K562 (cell line): ENCODE results near the gene CIB1. TPM values are rescaled to one million over a fixed set of nuclear protein-coding genes. Genes with fewer than 3 reads are reported as not detected.

Experiments
- ATAC-seq: fragments of 200-7000 bp; cut with Tn5 transposase; 3 replicates; pipeline ENCODE4 v1.9.1; 2020; ENCODE audit warnings: moderate library complexity
- BruUV-seq: library from RNA; stranded (reverse); fragments of 400-500 nt; replicated peaks from 2 replicates; lab custom pipeline; 2021; lab: Mats Ljungman, UMichigan
- CTCF ChIA-PET: fragments of 300-600 bp; formaldehyde crosslinking; extraction: SDS; loops from one replicate; lab custom pipeline; 2021; ENCODE audit warnings: low intra/inter-chr PET ratio; lab: Yijun Ruan, JAX
- POLR2A ChIA-PET: fragments of 300-600, 350-650 bp; sonication (Branson Sonifier 250); formaldehyde crosslinking; extraction: SDS; loops from one replicate; lab custom pipeline; 2021; ENCODE audit warnings: antibody characterized with exemption, inconsistent platforms; lab: Yijun Ruan, JAX
- DNase-seq, 4 experiments: peaks; one replicate each; pipeline versions ENCODE4 v3.0.0 to v3.0.0-alpha.2; 2011 to 2018; ENCODE audit warnings: low spot score in 3 of 4, mixed read lengths in 3 of 4; ENCODE audit errors: extremely low read depth in 1 of 4
- FAIRE-seq: peaks from 2 replicates; lab custom pipeline; 2011; peaks lifted over from hg19 to GRCh38; lab: Jason Lieb, UNC
- H2AFZ ChIP-seq: 2 replicates; pipeline ENCODE4 v1.6.0; 2011; ENCODE audit warnings: low read depth, low read length, control low read depth, inconsistent platforms
- H3K27ac ChIP-seq: fragments of 200-600 bp; 3 replicates; pipeline ENCODE4 v1.8.0; 2011; ENCODE audit warnings: low read depth, mild to moderate bottlenecking, control low read depth, inconsistent platforms, low read length, moderate library complexity, mixed read lengths; ENCODE audit errors: extremely low read depth
- H3K27me3 ChIP-seq, 2 experiments: fragments of 300-600 bp in 1 of 2; 2 replicates in 1 of 2; 3 replicates in 1 of 2; pipeline versions ENCODE4 v1.6.0 to v1.8.0; 2011; ENCODE audit warnings: inconsistent platforms in 2 of 2, low read length in 2 of 2, mild to moderate bottlenecking in 1 of 2, mixed read lengths in 1 of 2, moderate library complexity in 1 of 2; ENCODE audit not compliant: control insufficient read depth in 2 of 2, insufficient read depth in 2 of 2
- H3K36me3 ChIP-seq: fragments of 300-600 bp; 3 replicates; pipeline ENCODE4 v1.8.0; 2011; ENCODE audit warnings: mild to moderate bottlenecking, low read length, inconsistent platforms; ENCODE audit not compliant: control insufficient read depth, insufficient read depth
- H3K4me1 ChIP-seq, 2 experiments: fragments of 200-600 bp in 1 of 2; replicated peaks in 1 of 2; 2 replicates in 1 of 2; 3 replicates in 1 of 2; pipeline versions ENCODE4 v1.5.1 to v1.8.0; 2011; ENCODE audit warnings: inconsistent platforms in 2 of 2, low read length in 2 of 2, mild to moderate bottlenecking in 1 of 2, mixed read lengths in 1 of 2, moderate library complexity in 1 of 2; ENCODE audit not compliant: control insufficient read depth in 2 of 2, insufficient read depth in 2 of 2
- H3K4me2 ChIP-seq: 2 replicates; pipeline ENCODE4 v1.6.1; 2011; ENCODE audit warnings: low read length, control low read depth, inconsistent platforms, mixed read lengths; ENCODE audit not compliant: insufficient read depth
- H3K4me3 ChIP-seq: fragments of 200-600 bp; sonication (generic), shearing (Covaris generic); 2 replicates; pipeline ENCODE4 v1.5.1; 2016; ENCODE audit warnings: control low read depth, inconsistent platforms
- H3K79me2 ChIP-seq: fragments of 200-600 bp; 3 replicates; pipeline ENCODE4 v1.8.0; 2011; ENCODE audit warnings: low read length, inconsistent platforms; ENCODE audit not compliant: control insufficient read depth, insufficient read depth
- H3K9ac ChIP-seq, 2 experiments: 2 replicates each; pipeline versions ENCODE4 v1.6.0 to v1.6.1; 2011; ENCODE audit warnings: low read depth in 2 of 2, low read length in 2 of 2, control low read depth in 1 of 2, inconsistent platforms in 1 of 2, mild to moderate bottlenecking in 1 of 2, mixed read lengths in 1 of 2; ENCODE audit not compliant: insufficient read depth in 1 of 2
- H3K9me1 ChIP-seq: one replicate; pipeline ENCODE4 v1.6.0; 2011; ENCODE audit warnings: inconsistent platforms, mild to moderate bottlenecking, low read length, moderate library complexity; ENCODE audit not compliant: control insufficient read depth, insufficient read depth
- H3K9me3 ChIP-seq: replicated peaks from 2 replicates; pipeline ENCODE4 v1.5.1; 2011; ENCODE audit warnings: low read depth, low read length, inconsistent platforms; ENCODE audit not compliant: control insufficient read depth, insufficient read depth
- H4K20me1 ChIP-seq: replicated peaks from 2 replicates; pipeline ENCODE4 v1.6.1; 2011; ENCODE audit warnings: low read length, inconsistent platforms, mixed read lengths; ENCODE audit not compliant: control insufficient read depth, insufficient read depth
- ARID1B ChIP-seq: fragments of 450-650 bp; IDR thresholded peaks from 2 replicates; pipeline ENCODE4 v1.6.1; 2016; ENCODE audit warnings: antibody characterized with exemption, mild to moderate bottlenecking, inconsistent platforms
- CBFA2T3 ChIP-seq: fragments of 450-650 bp; IDR thresholded peaks from 2 replicates; pipeline ENCODE4 v1.6.1; 2017
- CBX5 ChIP-seq: IDR thresholded peaks from 2 replicates; pipeline ENCODE4 v1.6.1; 2014; ENCODE audit warnings: low read depth, borderline replicate concordance
- KLF10 ChIP-seq: fragments of 250-450 bp; sonication (Bioruptor Pico); IDR thresholded peaks from 2 replicates; pipeline ENCODE4 v1.6.1; 2021; ENCODE audit warnings: matching md5 sums
- MAX ChIP-seq: sonication (generic); formaldehyde crosslinking; IDR thresholded peaks from 2 replicates; pipeline ENCODE4 v1.9.0; 2022; ENCODE audit warnings: mild to moderate bottlenecking, missing genetic modification reagents
- MEIS2 ChIP-seq: fragments of 450-650 bp; IDR thresholded peaks from 2 replicates; pipeline ENCODE4 v1.6.1; 2014; ENCODE audit warnings: mild to moderate bottlenecking; ENCODE audit not compliant: partially characterized antibody
- MNT ChIP-seq, 2 experiments: fragments of 450-650 bp; conservative IDR thresholded peaks; 2 replicates each; pipeline ENCODE4 v1.6.1; 2017; ENCODE audit warnings: mild to moderate bottlenecking in 2 of 2, moderate library complexity in 2 of 2
- MTA2 ChIP-seq: fragments of 450-650 bp; IDR thresholded peaks from 2 replicates; pipeline ENCODE4 v1.6.1; 2016; ENCODE audit warnings: low read depth
- NR2C2 ChIP-seq, 2 experiments: fragments of 200-800 bp in 1 of 2; sonication (Bioruptor generic) in 1 of 2; sonication (generic) in 1 of 2; formaldehyde crosslinking in 1 of 2; IDR thresholded peaks; 2 replicates each; pipeline versions ENCODE4 v1.6.1 to v1.8.0; 2016 to 2022; ENCODE audit warnings: mild to moderate bottlenecking in 1 of 2, missing compliant biosample characterization in 1 of 2, missing genetic modification characterization in 1 of 2, missing genetic modification reagents in 1 of 2
- RFX1 ChIP-seq: fragments of 450-650 bp; IDR thresholded peaks from 2 replicates; pipeline ENCODE4 v1.6.1; 2016; ENCODE audit warnings: mild to moderate bottlenecking, moderate library complexity
- STAT5A ChIP-seq: IDR thresholded peaks from 2 replicates; pipeline ENCODE4 v1.6.1; 2012; ENCODE audit warnings: low read length, inconsistent platforms, borderline replicate concordance
- TCF3 ChIP-seq: sonication (generic); formaldehyde crosslinking; IDR thresholded peaks from 2 replicates; pipeline ENCODE4 v1.4.0; 2020; ENCODE audit warnings: mild to moderate bottlenecking, missing genetic modification reagents
- TFAM ChIP-seq: fragments of 250-450 bp; sonication (Bioruptor Pico); conservative IDR thresholded peaks from 2 replicates; pipeline ENCODE4 v1.5.0; 2021; ENCODE audit warnings: mild to moderate bottlenecking, moderate library complexity
- YY1 ChIP-seq, 3 experiments: IDR thresholded peaks; 2 replicates each; pipeline ENCODE4 v1.6.1; 2011; ENCODE audit warnings: low read length in 2 of 3, mild to moderate bottlenecking in 2 of 3, moderate library complexity in 2 of 3, borderline replicate concordance in 1 of 3, control low read depth in 1 of 3, low read depth in 1 of 3; ENCODE audit not compliant: insufficient read depth in 3 of 3, insufficient replicate concordance in 2 of 3, control insufficient read depth in 1 of 3, insufficient read length in 1 of 3; ENCODE audit errors: extremely low read depth in 1 of 3
- ZBTB7A ChIP-seq: IDR thresholded peaks from 2 replicates; pipeline ENCODE4 v1.6.1; 2011; ENCODE audit warnings: low read depth, mild to moderate bottlenecking, low read length, moderate library complexity, borderline replicate concordance; ENCODE audit not compliant: control insufficient read depth
- ZNF280B ChIP-seq: fragments of 250-450 bp; sonication (Bioruptor Pico); IDR thresholded peaks from 2 replicates; pipeline ENCODE4 v1.5.1; 2021; ENCODE audit warnings: mild to moderate bottlenecking
- ZNF778 ChIP-seq: fragments of 450-650 bp; formaldehyde crosslinking; IDR thresholded peaks from 2 replicates; pipeline ENCODE4 v1.4.0; 2020; ENCODE audit warnings: mild to moderate bottlenecking, moderate library complexity
- WGBS: fragments of 100-300 bp; shearing (Covaris generic); methylation state at CpG from one replicate; pipeline ENCODE4 v1.1.6; 2016; ENCODE audit warnings: low coverage, mixed read lengths; ENCODE audit not compliant: insufficient coverage; ENCODE audit errors: missing lambda C conversion rate; 5-methylcytosine and 5-hydroxymethylcytosine counted together
- in situ Hi-C: fragments of 300-500 bp; cut with MboI; formaldehyde crosslinking; loops from 4 replicates; pipeline ENCODE4 v1.15.0; 2018; ENCODE audit warnings: inconsistent platforms, mixed read lengths
- intact Hi-C: fragments of 100-400 bp; cut with micrococcal nuclease; formaldehyde crosslinking; loops from 2 replicates; pipeline ENCODE4 v1.14.2; 2022
- polyA plus RNA-seq, 8 experiments: library from polyadenylated mRNA; depleted of rRNA in 4 of 8; stranded (reverse) in 5 of 8; unstranded in 3 of 8; fragments of >200 nt; fragmentation: Nextera tagmentation in 2 of 8; fragmentation: Illumina TruSeq in 1 of 8; extraction: Ambion mirVana in 2 of 8; extraction: Trizol in 1 of 8; gene quantifications; 2 replicates each; pipeline versions ENCODE4 v1.2.1 to v1.2.3, GENCODE V29; 2011 to 2014; ENCODE audit warnings: inconsistent platforms in 1 of 8, missing spikeins in 1 of 8
- total RNA-seq, 7 experiments: library from RNA; depleted of rRNA in 6 of 7; stranded (reverse); fragments of >200 nt in 6 of 7; fragmentation: Illumina TruSeq in 2 of 7; extraction: Trizol in 2 of 7; gene quantifications; 2 replicates each; pipeline versions ENCODE4 v1.2.1 to v1.2.3, GENCODE V29; 2011 to 2021; ENCODE audit warnings: low replicate concordance in 1 of 7

The CIB1 gene
- total and polyA plus RNA-seq, 9 of the 15 experiments (the other 6 are each of a cell fraction or from before 2014, with no cell fraction given): 14.9 to 136 (median 64.5) TPM

GRCh38 chr15:90189781-90190467 is 43.8 kb downstream of the CIB1 start:
- Histone ChIP-seq H3K27me3 (no peaks in the 10 kb centered on the region), H3K4me2 (peak overlapping the region; percentile 60), H3K4me3 (0 out of 2 replicates have a peak overlapping the region, but pooled peaks have one; percentile 7), H3K79me2 (peaks cover 80% of the 10 kb centered on the region), H3K9ac (peak overlapping the region; percentile 49 to 80; a peak in 3 of 4 replicates), H3K27ac (peak overlapping the region; percentile 45; the same call in 2 of the 3 replicates), H3K9me3 (no peaks in the 10 kb centered on the region), H4K20me1 (0 out of 2 replicates have a peak, but pooled peaks cover 4% of the 10 kb centered on the region), H3K4me1 (peaks cover 48% of the 10 kb centered on the region in 2 experiments), H3K9me1 (no peaks in the 10 kb centered on the region), H3K36me3 (peaks cover 31% of the 10 kb centered on the region; the same call in 2 of the 3 replicates), H2AFZ (no peak overlapping the region)
- ATAC-seq (peak; percentile 29), FAIRE-seq (peak; percentile 54), DNase-seq (peak; percentile 34 to 79 (median 46))
- in situ Hi-C loops: no loop called here
- ChIA-PET CTCF (no interaction called here), POLR2A (interaction anchor here (0.7 to 3.7 kb wide), 3 partner anchors 11 to 548 kb away, joined by 3 to 24 read pairs (median 4); partner anchors contain the start of genes SEMA4B and TTLL13)
- 25% methylated on average over 10 of the region's 10 CpGs for WGBS
- intact Hi-C loops: no loop called here
- no TSS peak for BruUV-seq
- TF ChIP-seq RFX1 (no peak), CBFA2T3 (peak; percentile 41), CBX5 (no peak), MNT (conservative IDR thresholded peaks at IDR 0.05) (0 out of 4 replicates have a peak, but pooled peaks of 1 of the 2 experiments have one; percentile 25), NR2C2 (CRISPR knock-in tag; IDR thresholded peaks at IDR 0.05) (no peak), NR2C2 (tag; IDR thresholded peaks at IDR 0.05) (0 out of 2 replicates have a peak, but pooled peaks have one; percentile 12), TFAM (no peak), ZBTB7A (peak; percentile 82; the same call in 1 of the 2 replicates), STAT5A (0 out of 2 replicates have a peak, but pooled peaks have one; percentile 11), KLF10 (CRISPR knock-in tag) (no peak), TCF3 (CRISPR knock-in tag) (peak; percentile 24), ARID1B (peak; percentile 49; the same call in 1 of the 2 replicates), YY1 (IDR thresholded peaks at IDR 0.05; ENCODE audit: borderline replicate concordance in 1 of 3, control insufficient read depth in 1 of 3, extremely low read depth in 1 of 3, insufficient read depth in 3 of 3, insufficient read length in 1 of 3, insufficient replicate concordance in 2 of 3, low read depth in 1 of 3, low read length in 2 of 3) (no peak), MAX (CRISPR knock-in tag) (0 out of 2 replicates have a peak, but pooled peaks have one; percentile 5), ZNF280B (CRISPR knock-in tag) (no peak), MEIS2 (peak; percentile 21), MTA2 (peak; percentile 6; the same call in 1 of the 2 replicates), ZNF778 (CRISPR knock-in tag) (no peak)
